Measurements from ENCODE around the gene EIF4E3. TPM values are rescaled to one million over a fixed set of nuclear protein-coding genes. Genes with fewer than 3 reads are reported as not detected.

EIF4E3 gene
- polyA plus RNA-seq, 1 donor from 2014 or later = 11.4 TPM

DNA sequence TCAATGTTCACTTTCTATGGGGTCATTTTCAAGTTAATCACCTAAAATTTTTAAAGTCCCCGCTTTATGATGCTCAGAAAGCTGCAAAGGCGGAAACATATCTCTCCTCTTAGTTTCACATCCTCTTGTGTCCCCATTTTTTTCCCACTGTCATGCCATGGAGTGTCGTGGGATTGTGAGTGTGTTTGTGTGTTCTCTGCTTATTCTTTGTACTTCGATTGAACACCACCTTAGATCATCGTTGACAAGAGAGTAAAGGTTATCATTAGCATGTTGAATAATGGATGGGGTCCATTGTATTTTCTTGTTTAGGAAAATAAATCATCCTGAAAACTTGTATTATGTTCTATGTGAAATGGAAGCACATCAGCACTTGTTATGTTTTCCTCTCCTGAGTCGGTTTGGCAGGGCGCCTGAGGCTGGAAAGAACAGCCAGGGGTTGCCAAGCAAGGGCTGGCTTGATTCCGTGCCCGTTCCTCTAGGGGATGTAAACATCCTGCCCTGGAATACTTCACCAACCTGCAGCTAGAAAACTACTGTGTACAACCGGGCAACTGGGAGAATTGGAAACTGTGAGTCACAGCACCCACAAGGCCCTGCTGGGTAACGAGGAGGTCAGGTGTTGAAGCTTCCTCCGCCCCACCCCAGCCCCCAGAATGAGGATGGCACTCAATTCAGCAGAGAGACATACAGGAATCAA, 67.2 kb downstream of the EIF4E3 start:
- no peaks in the 10 kb centered on the region for H3K9me2 ChIP-seq (ENCODE audit: insufficient read depth, low read length)
- no peak for TF ChIP-seq EZH2 (IDR thresholded peaks at IDR 0.05; ENCODE audit: borderline replicate concordance, insufficient read depth, low read length, poor library complexity, severe bottlenecking)
- no peak for TF ChIP-seq SMC3 (conservative IDR thresholded peaks at IDR 0.05; ENCODE audit: poor library complexity)
- no peak for TF ChIP-seq CTCF (IDR thresholded peaks at IDR 0.05; ENCODE audit: poor library complexity, severe bottlenecking)
- TF ChIP-seq POLR2AphosphoS5 (IDR thresholded peaks at IDR 0.05) = no peak
- no peak for TF ChIP-seq REST (IDR thresholded peaks at IDR 0.05; ENCODE audit: borderline replicate concordance)
- TF ChIP-seq RAD21 (conservative IDR thresholded peaks at IDR 0.05) = no peak
- TF ChIP-seq TAF1 (IDR thresholded peaks at IDR 0.05; ENCODE audit: low read depth) = no peak
- TF ChIP-seq EP300 (conservative IDR thresholded peaks at IDR 0.05; ENCODE audit: poor library complexity, severe bottlenecking) = no peak
- no peak for TF ChIP-seq MXI1 (conservative IDR thresholded peaks at IDR 0.05; ENCODE audit: poor library complexity, severe bottlenecking)
- H3K27ac ChIP-seq (ENCODE audit: low read length) = no peak overlapping the region
- H3K79me2 ChIP-seq (replicated peaks; ENCODE audit: insufficient read depth, low read length) = no peaks in the 10 kb centered on the region
- no peak overlapping the region for H3K4me3 ChIP-seq (ENCODE audit: low read length)
- no peaks in the 10 kb centered on the region for H4K20me1 ChIP-seq (ENCODE audit: insufficient read depth)
- no peaks in the 10 kb centered on the region for H3K36me3 ChIP-seq (ENCODE audit: insufficient read depth, low read length)
- no peaks in the 10 kb centered on the region for H3K9me3 ChIP-seq (ENCODE audit: low read length)
- no peaks in the 10 kb centered on the region for H3K27me3 ChIP-seq (ENCODE audit: insufficient read depth, low read depth, low read length)
- H3F3A ChIP-seq (ENCODE audit: insufficient read depth, low read length, poor library complexity, severe bottlenecking) = no peaks in the 10 kb centered on the region
- H3K4me2 ChIP-seq (ENCODE audit: low read length) = no peak overlapping the region
- H3K9ac ChIP-seq (ENCODE audit: low read length) = no peak overlapping the region
- no peak overlapping the region for H2AFZ ChIP-seq (ENCODE audit: low read depth, low read length)

DNA sequence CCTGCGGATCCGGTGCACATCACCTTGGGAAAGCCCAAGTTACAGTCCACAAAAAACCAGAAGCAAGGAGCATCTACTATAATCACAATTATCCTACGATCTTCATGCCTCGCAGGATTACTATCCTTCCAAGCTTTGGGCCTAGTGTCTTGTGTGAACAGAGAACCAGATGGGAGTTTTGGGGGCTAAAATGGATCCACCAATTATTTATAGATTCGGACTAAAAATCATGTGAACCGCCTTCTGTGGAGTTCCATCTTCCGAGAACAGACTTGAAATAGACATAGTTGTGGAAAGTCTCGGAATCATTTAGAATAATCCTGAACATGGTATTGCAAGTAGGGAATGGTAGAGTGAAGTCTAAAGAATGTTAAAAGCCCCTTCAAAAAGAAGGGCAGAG, 70.1 kb downstream of the EIF4E3 start:
- no peak overlapping the region for H3K27ac ChIP-seq (ENCODE audit: low read length)
- H3K4me3 ChIP-seq (ENCODE audit: low read length) = no peak overlapping the region
- no peak overlapping the region for H3K4me2 ChIP-seq (ENCODE audit: low read length)
- TF ChIP-seq CTCF (IDR thresholded peaks at IDR 0.05; ENCODE audit: poor library complexity, severe bottlenecking) = no peak
- TF ChIP-seq SMC3 (conservative IDR thresholded peaks at IDR 0.05; ENCODE audit: poor library complexity) = no peak
- TF ChIP-seq RAD21 (conservative IDR thresholded peaks at IDR 0.05) = no peak
- no peak for TF ChIP-seq EZH2 (IDR thresholded peaks at IDR 0.05; ENCODE audit: borderline replicate concordance, insufficient read depth, low read length, poor library complexity, severe bottlenecking)
- no peaks in the 10 kb centered on the region for H3K9me2 ChIP-seq (ENCODE audit: insufficient read depth, low read length)
- H4K20me1 ChIP-seq (ENCODE audit: insufficient read depth) = no peaks in the 10 kb centered on the region
- no peaks in the 10 kb centered on the region for H3F3A ChIP-seq (ENCODE audit: insufficient read depth, low read length, poor library complexity, severe bottlenecking)
- no peaks in the 10 kb centered on the region for H3K9me3 ChIP-seq (ENCODE audit: low read length)
- H3K79me2 ChIP-seq (replicated peaks; ENCODE audit: insufficient read depth, low read length) = no peaks in the 10 kb centered on the region
- no peaks in the 10 kb centered on the region for H3K27me3 ChIP-seq (ENCODE audit: insufficient read depth, low read depth, low read length)
- no peak overlapping the region for H3K9ac ChIP-seq (ENCODE audit: low read length)
- no peak overlapping the region for H2AFZ ChIP-seq (ENCODE audit: low read depth, low read length)
- no peaks in the 10 kb centered on the region for H3K36me3 ChIP-seq (ENCODE audit: insufficient read depth, low read length)

All from neural cell (in vitro differentiated cells).